Adrenal gland (tissue), 5 donors: ENCODE measurements around the gene IFNGR2.

Experiments
- POLR2A ChIP-seq, 2 donors: fragments of 450-650 bp; IDR thresholded peaks; one replicate each; pipeline ENCODE4 v1.6.1; 2017; ENCODE audit warnings: antibody characterized with exemption in 2 of 2, mild to moderate bottlenecking in 2 of 2, moderate library complexity in 1 of 2
- TF ChIP-seq, protein P1 (sequence below), 6 experiments: fragments of 450-650 bp in 4 of 6; fragments of 200-600 bp in 2 of 6; sonication (generic) in 1 of 6; IDR thresholded peaks; 1 replicate in 5 of 6; 2 replicates in 1 of 6; pipeline versions ENCODE4 v1.5.1 to v1.8.0; 2016 to 2021; ENCODE audit warnings: antibody characterized with exemption in 6 of 6, mild to moderate bottlenecking in 2 of 6, moderate library complexity in 1 of 6
- donor health status: DM: no; HTN: no; CAD: no.

- TF ChIP-seq, protein P1, sequence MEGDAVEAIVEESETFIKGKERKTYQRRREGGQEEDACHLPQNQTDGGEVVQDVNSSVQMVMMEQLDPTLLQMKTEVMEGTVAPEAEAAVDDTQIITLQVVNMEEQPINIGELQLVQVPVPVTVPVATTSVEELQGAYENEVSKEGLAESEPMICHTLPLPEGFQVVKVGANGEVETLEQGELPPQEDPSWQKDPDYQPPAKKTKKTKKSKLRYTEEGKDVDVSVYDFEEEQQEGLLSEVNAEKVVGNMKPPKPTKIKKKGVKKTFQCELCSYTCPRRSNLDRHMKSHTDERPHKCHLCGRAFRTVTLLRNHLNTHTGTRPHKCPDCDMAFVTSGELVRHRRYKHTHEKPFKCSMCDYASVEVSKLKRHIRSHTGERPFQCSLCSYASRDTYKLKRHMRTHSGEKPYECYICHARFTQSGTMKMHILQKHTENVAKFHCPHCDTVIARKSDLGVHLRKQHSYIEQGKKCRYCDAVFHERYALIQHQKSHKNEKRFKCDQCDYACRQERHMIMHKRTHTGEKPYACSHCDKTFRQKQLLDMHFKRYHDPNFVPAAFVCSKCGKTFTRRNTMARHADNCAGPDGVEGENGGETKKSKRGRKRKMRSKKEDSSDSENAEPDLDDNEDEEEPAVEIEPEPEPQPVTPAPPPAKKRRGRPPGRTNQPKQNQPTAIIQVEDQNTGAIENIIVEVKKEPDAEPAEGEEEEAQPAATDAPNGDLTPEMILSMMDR (IDR thresholded peaks at IDR 0.05), result no peak
- TF ChIP-seq POLR2A (IDR thresholded peaks at IDR 0.05), result no peak
Measured at GRCh38 chr21:33384841-33385331, 18.3 kb upstream of the IFNGR2 start.
